HCT116 (cell line): ENCODE results near the gene PABPC4L. TPM values are rescaled to one million over a fixed set of nuclear protein-coding genes. Genes with fewer than 3 reads are reported as not detected.

Experiments used
- ATAC-seq: fragments of 200-7000 bp; cut with Tn5 transposase; 2 replicates; pipeline ENCODE4 v1.9.1; 2020; ENCODE audit warnings: mild to moderate bottlenecking, moderate library complexity
- BruUV-seq: library from RNA; stranded (reverse); fragments of 400-500 nt; replicated peaks from 2 replicates; lab custom pipeline; 2021; lab: Mats Ljungman, UMichigan
- CTCF ChIA-PET: fragments of 300-600 bp; sonication (Branson Sonifier 250); formaldehyde crosslinking; loops from one replicate; lab custom pipeline; 2021; ENCODE audit warnings: antibody characterized with exemption; lab: Charles Lee
- POLR2A ChIA-PET: fragments of 300-600, 350-600 bp; sonication (Branson Sonifier 250); formaldehyde crosslinking; loops from one replicate; lab custom pipeline; 2021; ENCODE audit warnings: antibody characterized with exemption; lab: Charles Lee
- RAD21 ChIA-PET, 2 experiments: fragments of 300-600 bp; sonication (Branson Sonifier 250); formaldehyde crosslinking; loops; one replicate each; lab custom pipeline; 2023; ENCODE audit warnings: low total read pairs in 2 of 2; ENCODE audit not compliant: uncharacterized antibody in 2 of 2, unreplicated experiment in 2 of 2, low non-redundant PET in 1 of 2; lab: Charles Lee
- DNase-seq: peaks from one replicate; pipeline ENCODE4 v3.0.0-alpha.2; 2010; ENCODE audit warnings: low read depth, low spot score
- H2AFZ ChIP-seq: fragments of 200-600 bp; shearing (Covaris generic), sonication (generic); 2 replicates; pipeline ENCODE4 v1.6.1; 2017; ENCODE audit warnings: low read depth, mixed run types, mixed read lengths, antibody characterized with exemption, low read length; ENCODE audit not compliant: poor library complexity, severe bottlenecking
- H3K27ac ChIP-seq: 2 replicates; pipeline ENCODE4 v1.5.1; 2012; ENCODE audit warnings: low read depth, low read length
- H3K27me3 ChIP-seq: fragments of 200-600 bp; sonication (generic); 2 replicates; pipeline ENCODE4 v1.6.1; 2016; ENCODE audit warnings: mixed run types, low read length, mixed read lengths; ENCODE audit not compliant: insufficient read depth
- H3K36me3 ChIP-seq, 2 experiments: fragments of 200-500 bp in 1 of 2; fragments of 200-600 bp in 1 of 2; sonication (Bioruptor generic) in 1 of 2; sonication (generic) in 1 of 2; 2 replicates each; pipeline versions ENCODE4 v1.5.1 to v1.6.1; 2014 to 2016; ENCODE audit warnings: low read length in 2 of 2, inconsistent platforms in 1 of 2, mixed read lengths in 1 of 2, mixed run types in 1 of 2; ENCODE audit not compliant: insufficient read depth in 2 of 2, control insufficient read depth in 1 of 2
- H3K4me1 ChIP-seq, 2 experiments: fragments of 200-600 bp in 1 of 2; sonication (generic) in 1 of 2; 2 replicates each; pipeline versions ENCODE4 v1.5.1 to v1.6.1; 2012 to 2017; ENCODE audit warnings: low read length in 2 of 2, inconsistent platforms in 1 of 2, mild to moderate bottlenecking in 1 of 2, mixed read lengths in 1 of 2, mixed run types in 1 of 2, moderate library complexity in 1 of 2; ENCODE audit not compliant: insufficient read depth in 2 of 2, control insufficient read depth in 1 of 2
- H3K4me2 ChIP-seq: fragments of 200-600 bp; sonication (generic); 2 replicates; pipeline ENCODE4 v1.6.1; 2017; ENCODE audit warnings: mixed run types, low read length, mixed read lengths
- H3K4me3 ChIP-seq, 2 experiments: fragments of 200-600 bp in 1 of 2; sonication (generic) in 1 of 2; replicated peaks in 1 of 2; 2 replicates each; pipeline ENCODE4 v1.5.1; 2011 to 2016; ENCODE audit warnings: low read length in 2 of 2, control low read depth in 1 of 2, low read depth in 1 of 2, mild to moderate bottlenecking in 1 of 2, mixed read lengths in 1 of 2, mixed run types in 1 of 2
- H3K79me2 ChIP-seq: fragments of 200-600 bp; sonication (generic); 2 replicates; pipeline ENCODE4 v1.6.1; 2017; ENCODE audit warnings: mild to moderate bottlenecking, mixed run types, low read length, moderate library complexity, mixed read lengths; ENCODE audit not compliant: insufficient read depth
- H3K9ac ChIP-seq: fragments of 200-600 bp; sonication (generic); 2 replicates; pipeline ENCODE4 v1.6.1; 2016; ENCODE audit warnings: low read length, mixed read lengths
- H3K9me2 ChIP-seq: fragments of 200-600 bp; sonication (generic), shearing (Covaris generic); 2 replicates; pipeline ENCODE4 v1.6.1; 2017; ENCODE audit warnings: mixed run types, mild to moderate bottlenecking, moderate library complexity; ENCODE audit not compliant: insufficient read depth
- H3K9me3 ChIP-seq, 2 experiments: fragments of 200-500 bp in 1 of 2; fragments of 200-600 bp in 1 of 2; sonication (Bioruptor generic) in 1 of 2; sonication (generic) in 1 of 2; 2 replicates each; pipeline ENCODE4 v1.6.1; 2014 to 2017; ENCODE audit warnings: low read length in 2 of 2, mixed read lengths in 2 of 2, inconsistent platforms in 1 of 2, low read depth in 1 of 2, mild to moderate bottlenecking in 1 of 2, mixed run types in 1 of 2, moderate library complexity in 1 of 2; ENCODE audit not compliant: control insufficient read depth in 1 of 2, insufficient read depth in 1 of 2
- H4K20me1 ChIP-seq: fragments of 200-600 bp; sonication (generic), shearing (Covaris generic); 2 replicates; pipeline ENCODE4 v1.6.1; 2017; ENCODE audit warnings: mixed run types, mild to moderate bottlenecking, moderate library complexity; ENCODE audit not compliant: insufficient read depth
- ATF3 ChIP-seq: IDR thresholded peaks from 2 replicates; pipeline ENCODE4 v1.6.1; 2012
- CBX3 ChIP-seq: IDR thresholded peaks from 2 replicates; pipeline ENCODE4 v1.6.1; 2012; ENCODE audit warnings: low read depth
- ELF1 ChIP-seq: IDR thresholded peaks from 2 replicates; pipeline ENCODE4 v1.6.1; 2012; ENCODE audit warnings: low read depth, borderline replicate concordance
- EZH2phosphoT487 ChIP-seq: fragments of 200-600 bp; IDR thresholded peaks from 2 replicates; pipeline ENCODE4 v1.6.1; 2018; ENCODE audit warnings: antibody characterized with exemption, borderline replicate concordance
- FOSL1 ChIP-seq: IDR thresholded peaks from 2 replicates; pipeline ENCODE4 v1.6.1; 2012; ENCODE audit warnings: low read depth
- POLR2A ChIP-seq: IDR thresholded peaks from 2 replicates; pipeline ENCODE4 v1.7.0; 2011; ENCODE audit warnings: borderline replicate concordance; ENCODE audit not compliant: insufficient read depth, insufficient read length; ENCODE audit errors: extremely low read depth
- POLR2AphosphoS5 ChIP-seq: IDR thresholded peaks from 2 replicates; pipeline ENCODE4 v1.6.1; 2011; ENCODE audit warnings: mild to moderate bottlenecking, low read depth, low read length, moderate library complexity
- RAD21 ChIP-seq: IDR thresholded peaks from 2 replicates; pipeline ENCODE4 v1.6.1; 2012; ENCODE audit warnings: low read depth, mild to moderate bottlenecking
- SIN3A ChIP-seq: IDR thresholded peaks from 2 replicates; pipeline ENCODE4 v1.6.1; 2012; ENCODE audit warnings: low read depth
- SRF ChIP-seq: IDR thresholded peaks from 2 replicates; pipeline ENCODE4 v1.6.1; 2012; ENCODE audit warnings: low read depth
- ZNF274 ChIP-seq: fragments of 200-500 bp; sonication (Bioruptor generic); IDR thresholded peaks from 2 replicates; pipeline ENCODE4 v1.6.1; 2014; ENCODE audit warnings: mild to moderate bottlenecking, low read depth, low read length, inconsistent platforms
- intact Hi-C: fragments of 100-400 bp; cut with micrococcal nuclease; formaldehyde crosslinking; loops from 2 replicates; pipeline ENCODE4 v1.10.0; 2022
- total RNA-seq: library from RNA; stranded (reverse); gene quantifications from one replicate; pipeline ENCODE4 v1.2.1, GENCODE V29; 2021; ENCODE audit not compliant: unreplicated experiment
- TF ChIP-seq, protein P1 (sequence below), 3 experiments: fragments of 200-600 bp in 1 of 3; sonication (generic) in 1 of 3; IDR thresholded peaks in 2 of 3; conservative IDR thresholded peaks in 1 of 3; 2 replicates each; pipeline ENCODE4 v1.5.1; 2012 to 2017; ENCODE audit warnings: low read depth in 2 of 3, low read length in 2 of 3, antibody characterized with exemption in 1 of 3, borderline replicate concordance in 1 of 3, control low read depth in 1 of 3, mild to moderate bottlenecking in 1 of 3, mixed read lengths in 1 of 3, mixed run types in 1 of 3, moderate library complexity in 1 of 3; ENCODE audit not compliant: insufficient read depth in 1 of 3
- TF ChIP-seq, protein P2 (sequence below): IDR thresholded peaks from 2 replicates; pipeline ENCODE4 v1.6.1; 2012

PABPC4L gene
- total RNA-seq, 1 experiment from 2014 or later = not detected

DNA sequence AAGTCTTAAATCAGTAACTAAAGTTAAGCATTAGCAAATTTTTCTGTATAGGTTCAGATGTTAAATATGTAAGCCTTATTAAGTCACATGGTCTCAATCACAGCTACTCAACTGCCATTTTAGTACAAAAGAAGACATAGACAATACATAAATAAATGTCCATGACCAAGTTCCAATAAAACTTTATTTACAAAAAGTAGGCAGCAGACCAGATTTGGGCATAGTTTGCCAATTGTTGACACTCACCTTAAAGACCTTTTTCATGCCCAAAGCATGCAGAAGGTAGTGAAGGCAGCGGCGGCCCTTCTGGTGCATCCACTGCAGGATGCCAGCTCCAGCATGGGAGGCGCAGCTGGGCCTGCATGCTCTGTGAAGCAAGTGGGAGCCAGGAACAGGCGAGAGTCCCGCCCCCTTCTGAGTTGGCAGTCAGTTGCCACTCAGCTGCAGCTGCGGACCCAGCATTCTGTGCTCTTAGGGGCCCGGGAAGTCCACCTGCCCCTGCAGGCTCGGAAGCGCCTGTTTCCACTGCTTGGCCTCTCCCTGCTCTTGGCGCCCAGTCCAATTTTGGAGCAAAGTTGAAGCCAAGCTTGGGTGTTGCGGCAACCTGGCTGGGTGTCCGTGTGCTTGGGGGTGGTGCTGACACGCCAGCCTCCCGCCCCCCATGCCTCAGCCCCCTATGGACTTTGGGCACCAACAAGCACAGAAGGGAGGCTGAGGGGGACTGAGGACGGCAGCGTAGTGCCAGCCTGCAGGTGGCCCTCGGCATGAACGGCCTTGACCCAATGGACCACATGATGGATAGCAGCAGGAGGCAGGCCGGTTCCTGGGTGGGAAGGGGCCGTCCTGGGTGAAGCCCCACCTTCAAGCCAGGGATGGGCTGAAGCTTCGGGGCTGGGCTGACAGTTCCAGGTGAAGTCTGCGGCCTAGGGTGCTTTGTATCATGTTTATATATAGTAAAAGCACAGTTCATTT, 42.4 kb upstream of the PABPC4L start:
- BruUV-seq = no TSS peak
- TF ChIP-seq ELF1 (no peak), ATF3 (no peak), EZH2phosphoT487 (no peak), RAD21 (no peak), POLR2AphosphoS5 (no peak), POLR2A (no peak), SRF (no peak), ZNF274 (no peak), FOSL1 (no peak), SIN3A (no peak), CBX3 (no peak)
- TF ChIP-seq, protein P1, sequence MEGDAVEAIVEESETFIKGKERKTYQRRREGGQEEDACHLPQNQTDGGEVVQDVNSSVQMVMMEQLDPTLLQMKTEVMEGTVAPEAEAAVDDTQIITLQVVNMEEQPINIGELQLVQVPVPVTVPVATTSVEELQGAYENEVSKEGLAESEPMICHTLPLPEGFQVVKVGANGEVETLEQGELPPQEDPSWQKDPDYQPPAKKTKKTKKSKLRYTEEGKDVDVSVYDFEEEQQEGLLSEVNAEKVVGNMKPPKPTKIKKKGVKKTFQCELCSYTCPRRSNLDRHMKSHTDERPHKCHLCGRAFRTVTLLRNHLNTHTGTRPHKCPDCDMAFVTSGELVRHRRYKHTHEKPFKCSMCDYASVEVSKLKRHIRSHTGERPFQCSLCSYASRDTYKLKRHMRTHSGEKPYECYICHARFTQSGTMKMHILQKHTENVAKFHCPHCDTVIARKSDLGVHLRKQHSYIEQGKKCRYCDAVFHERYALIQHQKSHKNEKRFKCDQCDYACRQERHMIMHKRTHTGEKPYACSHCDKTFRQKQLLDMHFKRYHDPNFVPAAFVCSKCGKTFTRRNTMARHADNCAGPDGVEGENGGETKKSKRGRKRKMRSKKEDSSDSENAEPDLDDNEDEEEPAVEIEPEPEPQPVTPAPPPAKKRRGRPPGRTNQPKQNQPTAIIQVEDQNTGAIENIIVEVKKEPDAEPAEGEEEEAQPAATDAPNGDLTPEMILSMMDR (IDR thresholded peaks at IDR 0.05 in 2 of 3, conservative IDR thresholded peaks at IDR 0.05 in 1 of 3; ENCODE audit: borderline replicate concordance in 1 of 3, insufficient read depth in 1 of 3, low read depth in 2 of 3, low read length in 2 of 3) = no peak
- TF ChIP-seq, protein P2, sequence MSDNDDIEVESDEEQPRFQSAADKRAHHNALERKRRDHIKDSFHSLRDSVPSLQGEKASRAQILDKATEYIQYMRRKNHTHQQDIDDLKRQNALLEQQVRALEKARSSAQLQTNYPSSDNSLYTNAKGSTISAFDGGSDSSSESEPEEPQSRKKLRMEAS = no peak
- TF ChIP-seq, all 23 proteins: peak for 0
- intact Hi-C loops = no loop called here
- H3K4me3 ChIP-seq = no peak overlapping the region
- no peak overlapping the region for H2AFZ ChIP-seq
- H3K27ac ChIP-seq = no peak overlapping the region
- H4K20me1 ChIP-seq = no peaks in the 10 kb centered on the region
- RAD21 ChIA-PET = no interaction called here
- no peaks in the 10 kb centered on the region for H3K27me3 ChIP-seq
- DNase-seq (no peak), ATAC-seq (no peak)
- CTCF ChIA-PET = no interaction called here
- no peaks in the 10 kb centered on the region for H3K9me2 ChIP-seq
- H3K9me3 ChIP-seq = no peaks in the 10 kb centered on the region
- H3K79me2 ChIP-seq = no peaks in the 10 kb centered on the region
- H3K4me2 ChIP-seq = no peak overlapping the region
- no peak overlapping the region for H3K9ac ChIP-seq
- POLR2A ChIA-PET = no interaction called here
- H3K36me3 ChIP-seq = no peaks in the 10 kb centered on the region
- no peaks in the 10 kb centered on the region for H3K4me1 ChIP-seq
